PC-9 (cell line): ENCODE data around the gene SEC31A.

Experiments used
- CTCF ChIP-seq: fragments of 200-600 bp; sonication (generic); conservative IDR thresholded peaks from 2 replicates; pipeline ENCODE4 v1.6.1; 2017; ENCODE audit warnings: mixed run types, antibody characterized with exemption, mild to moderate bottlenecking, moderate library complexity
- EZH2 ChIP-seq: fragments of 200-600 bp; sonication (generic); IDR thresholded peaks from 2 replicates; pipeline ENCODE4 v1.8.0; 2017; ENCODE audit warnings: antibody characterized with exemption, low read depth

GRCh38 chr4:82899374-82900065 lies 8.6 kb upstream of the SEC31A start:
- TF ChIP-seq CTCF, result no peak
- TF ChIP-seq EZH2, result no peak
